ENCODE results near the gene WDR90. TPM values are rescaled to one million over a fixed set of nuclear protein-coding genes. Genes with fewer than 3 reads are reported as not detected.
A peak's percentile ranks its signal among the peaks of the same experiment; 100 is the strongest.

Gene WDR90
- total and polyA plus RNA-seq, 3 experiments from 2014 or later: 1.4 to 78.4 (median 69.6) TPM

DNA sequence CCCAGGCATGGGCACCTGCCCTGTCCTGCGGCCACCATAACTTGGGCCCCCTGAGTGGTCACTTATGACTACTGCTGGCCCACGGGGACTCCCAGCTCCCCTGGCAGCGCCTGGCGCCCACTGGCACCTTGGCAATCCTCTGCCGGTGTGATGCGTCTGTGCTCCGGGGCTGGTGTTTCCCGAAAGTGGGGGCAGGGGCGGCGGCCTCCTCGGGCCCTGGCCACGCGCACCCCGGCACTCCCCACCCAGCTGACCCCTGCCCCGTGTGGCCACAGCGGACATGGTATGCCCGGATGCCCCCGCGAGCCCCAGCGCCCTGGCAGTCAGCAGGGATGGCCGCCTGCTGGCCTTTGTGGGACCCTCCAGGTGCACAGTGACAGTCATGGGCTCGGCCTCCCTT, 8.3 kb downstream of the WDR90 start:
- H3K4me1 ChIP-seq (ENCODE audit: insufficient read depth, low read length): no peaks in the 10 kb centered on the region
- H3K36me3 ChIP-seq (ENCODE audit: insufficient read depth, low read length): no peaks in the 10 kb centered on the region
- Mint-ChIP-seq H3K4me1 (peaks cover 0 to 2% (median 0%) of the 10 kb centered on the region in 3 donors), H3K9me3 (no peaks in the 10 kb centered on the region), H3K4me3 (no peak overlapping the region), H3K36me3 (no peaks in the 10 kb centered on the region), H3K27ac (no peak overlapping the region), H3K27me3 (no peaks in the 10 kb centered on the region)
- H3K4me3 ChIP-seq (ENCODE audit: low read length): no peak overlapping the region
- H3K27ac ChIP-seq (ENCODE audit: low read depth, low read length): no peak overlapping the region
- H3K27me3 ChIP-seq (ENCODE audit: insufficient read depth, low read length, poor library complexity, severe bottlenecking): no peaks in the 10 kb centered on the region
- H3K9me3 ChIP-seq (ENCODE audit: low read length): no peaks in the 10 kb centered on the region
- CTCF ChIA-PET: interaction anchor here (0.9 kb wide), 1 partner anchor 10 kb away, joined by 3 read pairs; the partner anchor contains the start of gene RHOT2
- no peak for DNase-seq
- POLR2A ChIA-PET: no interaction called here

GRCh38 chr16:658679-659571, 9.8 kb downstream of the WDR90 start:
- Histone ChIP-seq H3K36me3 (ENCODE audit: insufficient read depth, low read length) (no peaks in the 10 kb centered on the region), H3K9me3 (ENCODE audit: low read length) (no peaks in the 10 kb centered on the region), H3K27ac (ENCODE audit: low read depth, low read length) (no peak overlapping the region), H3K27me3 (ENCODE audit: insufficient read depth, low read length, poor library complexity, severe bottlenecking) (no peaks in the 10 kb centered on the region), H3K4me1 (ENCODE audit: insufficient read depth, low read length) (no peaks in the 10 kb centered on the region), H3K4me3 (ENCODE audit: low read length) (no peak overlapping the region)
- H3K4me3 Mint-ChIP-seq: no peak overlapping the region
- H3K27me3 Mint-ChIP-seq: no peaks in the 10 kb centered on the region
- H3K9me3 Mint-ChIP-seq: no peaks in the 10 kb centered on the region
- peaks cover 0 to 2% (median 0%) of the 10 kb centered on the region in 3 donors for H3K4me1 Mint-ChIP-seq
- ChIA-PET CTCF (interaction anchor here (1.2 kb wide), 1 partner anchor 25 kb away, joined by 3 read pairs; the partner anchor contains the start of gene JMJD8), POLR2A (no interaction called here)
- no peak overlapping the region for H3K27ac Mint-ChIP-seq
- no peak for DNase-seq
- no peaks in the 10 kb centered on the region for H3K36me3 Mint-ChIP-seq

DNA sequence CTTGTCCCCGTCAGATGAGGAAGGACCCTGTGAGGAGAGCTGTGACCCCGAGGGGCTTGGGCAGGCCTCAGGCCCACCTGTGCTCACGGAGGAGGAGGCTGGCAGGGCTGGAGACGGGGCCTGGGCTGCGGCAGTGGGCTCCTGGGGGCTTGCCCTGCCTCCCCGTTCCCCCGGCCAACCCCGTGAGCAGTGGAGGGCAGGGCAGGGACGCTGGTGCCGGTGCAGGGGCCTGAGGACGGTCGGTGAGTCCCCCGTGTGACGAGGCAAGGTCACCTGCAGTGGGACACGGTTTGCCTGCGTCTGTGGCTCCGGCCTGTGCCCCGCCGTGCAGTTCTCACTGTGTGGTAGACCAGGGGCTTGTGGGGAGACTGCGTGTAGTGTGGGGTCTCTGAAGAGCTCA, 10.5 kb downstream of the WDR90 start:
- no peaks in the 10 kb centered on the region for H3K4me1 ChIP-seq (ENCODE audit: insufficient read depth, low read length)
- Mint-ChIP-seq H3K27ac (no peak overlapping the region), H3K9me3 (no peaks in the 10 kb centered on the region), H3K27me3 (no peaks in the 10 kb centered on the region), H3K4me3 (no peak overlapping the region), H3K4me1 (peaks cover 0 to 2% (median 0%) of the 10 kb centered on the region in 3 donors), H3K36me3 (no peaks in the 10 kb centered on the region)
- ChIA-PET POLR2A (interaction anchor here (0.5 kb wide), 1 partner anchor 20 kb away, joined by 4 read pairs; no protein-coding TSS in a partner anchor), CTCF (interaction anchor here (1.2 kb wide), 1 partner anchor 25 kb away, joined by 3 read pairs; the partner anchor contains the start of gene JMJD8)
- no peak for DNase-seq
- H3K27me3 ChIP-seq (ENCODE audit: insufficient read depth, low read length, poor library complexity, severe bottlenecking): no peaks in the 10 kb centered on the region
- no peaks in the 10 kb centered on the region for H3K9me3 ChIP-seq (ENCODE audit: low read length)
- H3K36me3 ChIP-seq (ENCODE audit: insufficient read depth, low read length): no peaks in the 10 kb centered on the region
- no peak overlapping the region for H3K4me3 ChIP-seq (ENCODE audit: low read length)
- H3K27ac ChIP-seq (ENCODE audit: low read depth, low read length): no peak overlapping the region

- Mint-ChIP-seq H3K36me3 (no peaks in the 10 kb centered on the region), H3K27ac (no peak overlapping the region), H3K9me3 (no peaks in the 10 kb centered on the region), H3K4me1 (peaks cover 0 to 2% (median 0%) of the 10 kb centered on the region in 3 donors), H3K27me3 (no peaks in the 10 kb centered on the region), H3K4me3 (no peak overlapping the region)
- H3K27ac ChIP-seq (ENCODE audit: low read depth, low read length): no peak overlapping the region
- H3K27me3 ChIP-seq (ENCODE audit: insufficient read depth, low read length, poor library complexity, severe bottlenecking): no peaks in the 10 kb centered on the region
- no peaks in the 10 kb centered on the region for H3K4me1 ChIP-seq (ENCODE audit: insufficient read depth, low read length)
- H3K36me3 ChIP-seq (ENCODE audit: insufficient read depth, low read length): no peaks in the 10 kb centered on the region
- ChIA-PET CTCF (interaction anchor here (1.2 kb wide), 1 partner anchor 24 kb away, joined by 3 read pairs; the partner anchor contains the start of gene JMJD8), POLR2A (interaction anchor here (0.5 kb wide), 1 partner anchor 20 kb away, joined by 4 read pairs; no protein-coding TSS in a partner anchor)
- no peak overlapping the region for H3K4me3 ChIP-seq (ENCODE audit: low read length)
- no peaks in the 10 kb centered on the region for H3K9me3 ChIP-seq (ENCODE audit: low read length)
- no peak for DNase-seq
Observed at GRCh38 chr16:660132-660458, 10.9 kb downstream of the WDR90 start.

DNA sequence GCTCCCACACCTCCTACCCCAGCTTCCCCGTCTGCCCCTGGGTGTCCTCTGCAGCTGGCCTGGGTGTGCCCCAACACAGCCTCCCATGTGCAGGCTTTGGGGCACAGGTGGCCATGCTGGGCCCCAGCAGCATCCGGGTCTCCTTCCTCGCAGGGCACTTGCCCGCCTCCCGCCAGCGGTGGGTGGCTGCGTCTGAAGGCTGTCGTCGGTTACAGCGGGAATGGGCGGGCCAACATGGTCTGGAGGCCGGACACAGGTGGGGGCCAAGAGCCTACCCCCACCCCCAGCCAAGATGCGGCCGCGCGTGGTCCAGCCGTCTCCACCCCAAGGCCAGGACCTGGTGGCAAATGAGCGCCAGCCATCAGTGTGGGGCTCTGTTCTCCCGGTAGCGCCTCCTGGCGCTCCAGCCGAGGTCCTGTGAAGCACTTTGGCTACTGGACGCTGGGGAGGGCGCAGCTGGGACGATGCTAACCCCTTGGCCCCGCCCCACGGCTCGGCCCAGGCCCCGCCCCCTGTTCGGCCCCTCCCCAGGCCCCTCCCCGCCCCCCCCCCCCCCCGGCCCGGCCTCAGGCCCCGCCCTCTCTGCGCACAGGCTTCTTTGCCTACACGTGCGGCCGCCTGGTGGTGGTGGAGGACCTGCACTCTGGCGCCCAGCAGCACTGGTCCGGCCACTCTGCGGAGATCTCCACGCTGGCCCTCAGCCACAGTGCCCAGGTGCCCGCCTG, 11.5 kb downstream of the WDR90 start:
- ChIA-PET CTCF (no interaction called here), POLR2A (interaction anchor here (0.5 kb wide), 1 partner anchor 21 kb away, joined by 4 read pairs; no protein-coding TSS in a partner anchor)
- Mint-ChIP-seq H3K27me3 (no peaks in the 10 kb centered on the region), H3K9me3 (no peaks in the 10 kb centered on the region), H3K4me1 (peaks cover 0 to 2% (median 0%) of the 10 kb centered on the region in 3 donors), H3K4me3 (peak overlapping the region in 1 of 7 donors; percentile 23), H3K36me3 (no peaks in the 10 kb centered on the region), H3K27ac (no peak overlapping the region)
- H3K4me3 ChIP-seq (ENCODE audit: low read length): no peak overlapping the region
- H3K27ac ChIP-seq (ENCODE audit: low read depth, low read length): no peak overlapping the region
- H3K27me3 ChIP-seq (ENCODE audit: insufficient read depth, low read length, poor library complexity, severe bottlenecking): no peaks in the 10 kb centered on the region
- H3K4me1 ChIP-seq (ENCODE audit: insufficient read depth, low read length): no peaks in the 10 kb centered on the region
- peak; percentile 33 to 68 (median 40) for DNase-seq
- H3K36me3 ChIP-seq (ENCODE audit: insufficient read depth, low read length): no peaks in the 10 kb centered on the region
- H3K9me3 ChIP-seq (ENCODE audit: low read length): no peaks in the 10 kb centered on the region

- Mint-ChIP-seq H3K36me3 (no peaks in the 10 kb centered on the region), H3K9me3 (no peaks in the 10 kb centered on the region), H3K27ac (no peak overlapping the region), H3K4me1 (peaks cover 0 to 2% (median 0%) of the 10 kb centered on the region in 3 donors), H3K4me3 (no peak overlapping the region), H3K27me3 (no peaks in the 10 kb centered on the region)
- Histone ChIP-seq H3K4me3 (ENCODE audit: low read length) (no peak overlapping the region), H3K27me3 (ENCODE audit: insufficient read depth, low read length, poor library complexity, severe bottlenecking) (no peaks in the 10 kb centered on the region), H3K27ac (ENCODE audit: low read depth, low read length) (no peak overlapping the region), H3K9me3 (ENCODE audit: low read length) (no peaks in the 10 kb centered on the region), H3K36me3 (ENCODE audit: insufficient read depth, low read length) (no peaks in the 10 kb centered on the region), H3K4me1 (ENCODE audit: insufficient read depth, low read length) (no peaks in the 10 kb centered on the region)
- DNase-seq: no peak
- CTCF ChIA-PET: interaction anchor here (0.8 kb wide), 1 partner anchor 15 kb away, joined by 3 read pairs; no protein-coding TSS in a partner anchor
- POLR2A ChIA-PET: no interaction called here
Observed at GRCh38 chr16:661184-661821, 12.1 kb downstream of the WDR90 start.

GRCh38 chr16:662095-662494, 12.9 kb downstream of the WDR90 start:
- Histone ChIP-seq H3K4me3 (ENCODE audit: low read length) (no peak overlapping the region), H3K9me3 (ENCODE audit: low read length) (no peaks in the 10 kb centered on the region), H3K27me3 (ENCODE audit: insufficient read depth, low read length, poor library complexity, severe bottlenecking) (no peaks in the 10 kb centered on the region), H3K36me3 (ENCODE audit: insufficient read depth, low read length) (no peaks in the 10 kb centered on the region), H3K4me1 (ENCODE audit: insufficient read depth, low read length) (peaks cover 2% of the 10 kb centered on the region), H3K27ac (ENCODE audit: low read depth, low read length) (no peak overlapping the region)
- Mint-ChIP-seq H3K27me3 (no peaks in the 10 kb centered on the region), H3K4me1 (peaks cover 0 to 3% (median 2%) of the 10 kb centered on the region in 3 donors), H3K36me3 (no peaks in the 10 kb centered on the region), H3K9me3 (no peaks in the 10 kb centered on the region), H3K27ac (no peak overlapping the region), H3K4me3 (no peak overlapping the region)
- CTCF ChIA-PET: interaction anchor here (0.8 kb wide), 1 partner anchor 14 kb away, joined by 3 read pairs; no protein-coding TSS in a partner anchor
- POLR2A ChIA-PET: interaction anchor here (0.8 kb wide), 1 partner anchor 13 kb away, joined by 3 read pairs; the partner anchor contains the start of gene WDR90
- DNase-seq: no peak
